Measurements from ENCODE around the gene HNRNPU.

Gene HNRNPU

DNA sequence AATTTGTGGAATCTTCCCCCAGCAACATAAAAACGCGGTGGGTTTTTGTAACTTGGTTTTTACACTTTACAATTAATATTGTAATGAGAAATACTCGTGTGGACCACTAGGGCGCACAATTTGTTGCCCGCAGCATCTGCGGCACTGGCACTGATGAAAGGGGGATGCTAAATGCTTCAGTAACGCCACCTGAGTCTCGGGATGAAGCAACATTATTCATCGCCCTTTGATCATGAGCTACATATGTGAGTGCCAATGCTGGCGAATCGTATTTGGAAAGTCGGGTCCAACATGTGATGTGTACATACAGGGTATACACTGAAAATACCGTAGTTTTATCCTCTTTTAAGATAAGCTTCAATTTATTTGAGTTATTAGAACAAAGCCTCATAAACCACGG is 63.1 kb downstream of the HNRNPU start:
- DNase-seq, result peak; percentile 35 to 68

DNA sequence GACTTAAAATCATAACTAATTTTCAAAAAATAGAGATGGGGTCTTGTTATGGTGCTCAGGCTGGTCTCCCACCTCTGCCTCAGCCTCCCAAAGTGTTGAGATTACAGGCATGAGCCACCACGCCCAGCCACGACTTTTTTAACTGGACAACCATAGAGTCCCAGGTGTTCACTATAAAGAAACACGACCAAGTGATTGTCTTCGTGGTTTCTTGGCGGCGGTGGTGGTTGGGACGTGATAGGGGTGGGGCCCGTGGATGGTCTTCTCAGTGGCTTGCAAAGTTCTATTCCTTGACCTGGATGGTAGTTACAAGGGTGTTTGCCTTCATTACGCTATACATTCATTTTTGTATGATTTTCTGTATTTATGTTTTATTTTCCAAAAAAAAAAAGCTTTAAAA is 63.5 kb downstream of the HNRNPU start:
- no peak for DNase-seq
